ENCODE results near the gene GPR39.
"Not testable (repeated sequence)": the region's sequence is repeated elsewhere in the genome, so short reads cannot be mapped to it uniquely, and the experiment has no call there.

- TF ChIP-seq CTCF, EP300 (IDR thresholded peaks at IDR 0.05): not testable (repeated sequence)
These were observed 19.6 kb upstream of the GPR39 start for GRCh38 chr2:132397042-132397441.

Data from esophagus muscularis mucosa (tissue), 3 donors.